MM.1S (cell line): ENCODE data around the gene ZNF469.

Experiments
- DNase-seq: peaks from one replicate; pipeline ENCODE4 v3.0.0-alpha.2; 2015
- H2AFZ ChIP-seq: fragments of 300-600 bp; sonication (generic); 2 replicates; pipeline ENCODE4 v1.6.0; 2016; ENCODE audit warnings: antibody characterized with exemption, low read length
- H3F3A ChIP-seq: fragments of 300-600 bp; sonication (generic); 2 replicates; pipeline ENCODE4 v1.6.1; 2016; ENCODE audit warnings: mild to moderate bottlenecking, antibody characterized with exemption, low read length, moderate library complexity, mixed read lengths; ENCODE audit not compliant: insufficient read depth
- H3K27ac ChIP-seq: fragments of 300-600 bp; sonication (generic); 2 replicates; pipeline ENCODE4 v1.5.1; 2016; ENCODE audit warnings: mild to moderate bottlenecking, low read length
- H3K27me3 ChIP-seq: fragments of 300-600 bp; sonication (generic); replicated peaks from 2 replicates; pipeline ENCODE4 v1.6.0; 2016; ENCODE audit warnings: low read length; ENCODE audit not compliant: insufficient read depth
- H3K36me3 ChIP-seq: fragments of 300-600 bp; sonication (generic); replicated peaks from 2 replicates; pipeline ENCODE4 v1.6.1; 2016; ENCODE audit warnings: mild to moderate bottlenecking, low read length, mixed read lengths; ENCODE audit not compliant: insufficient read depth
- H3K4me1 ChIP-seq: fragments of 300-600 bp; sonication (generic); 2 replicates; pipeline ENCODE4 v1.6.1; 2016; ENCODE audit warnings: low read length, mixed read lengths
- H3K4me2 ChIP-seq: fragments of 300-600 bp; sonication (generic); 2 replicates; pipeline ENCODE4 v1.6.0; 2016; ENCODE audit warnings: low read depth, low read length
- H3K4me3 ChIP-seq: fragments of 300-600 bp; sonication (generic); 2 replicates; pipeline ENCODE4 v1.5.1; 2016; ENCODE audit warnings: low read length, mixed read lengths
- H3K79me2 ChIP-seq: fragments of 300-600 bp; sonication (generic); 2 replicates; pipeline ENCODE4 v1.6.1; 2016; ENCODE audit warnings: mixed run types, low read length, mixed read lengths
- H3K9ac ChIP-seq: fragments of 300-600 bp; sonication (generic); 2 replicates; pipeline ENCODE4 v1.6.1; 2016; ENCODE audit warnings: low read length, mixed read lengths
- H3K9me2 ChIP-seq: fragments of 300-600 bp; sonication (generic); replicated peaks from 2 replicates; pipeline ENCODE4 v1.6.1; 2016; ENCODE audit warnings: mild to moderate bottlenecking, low read length, mixed read lengths; ENCODE audit not compliant: insufficient read depth
- H3K9me3 ChIP-seq: fragments of 300-600 bp; sonication (generic); replicated peaks from 2 replicates; pipeline ENCODE4 v1.6.1; 2016; ENCODE audit warnings: mild to moderate bottlenecking, low read length, mixed read lengths; ENCODE audit not compliant: insufficient read depth
- H4K20me1 ChIP-seq: fragments of 300-600 bp; sonication (generic); 2 replicates; pipeline ENCODE4 v1.6.1; 2016; ENCODE audit warnings: mild to moderate bottlenecking, low read length, moderate library complexity, mixed read lengths; ENCODE audit not compliant: insufficient read depth
- CTCF ChIP-seq: fragments of 300-600 bp; sonication (generic); IDR thresholded peaks from 2 replicates; pipeline ENCODE4 v1.5.1; 2016; ENCODE audit warnings: antibody characterized with exemption, low read length, mixed read lengths
- EZH2 ChIP-seq: fragments of 300-600 bp; sonication (generic); optimal IDR thresholded peaks from 2 replicates; pipeline ENCODE3; 2017; ENCODE audit warnings: low read depth, mild to moderate bottlenecking, antibody characterized with exemption, low read length, mixed read lengths
- EZH2phosphoT487 ChIP-seq: fragments of 300-600 bp; sonication (generic); IDR thresholded peaks from 2 replicates; pipeline ENCODE4 v1.6.1; 2018; ENCODE audit warnings: antibody characterized with exemption, low read length

Gene ZNF469

DNA sequence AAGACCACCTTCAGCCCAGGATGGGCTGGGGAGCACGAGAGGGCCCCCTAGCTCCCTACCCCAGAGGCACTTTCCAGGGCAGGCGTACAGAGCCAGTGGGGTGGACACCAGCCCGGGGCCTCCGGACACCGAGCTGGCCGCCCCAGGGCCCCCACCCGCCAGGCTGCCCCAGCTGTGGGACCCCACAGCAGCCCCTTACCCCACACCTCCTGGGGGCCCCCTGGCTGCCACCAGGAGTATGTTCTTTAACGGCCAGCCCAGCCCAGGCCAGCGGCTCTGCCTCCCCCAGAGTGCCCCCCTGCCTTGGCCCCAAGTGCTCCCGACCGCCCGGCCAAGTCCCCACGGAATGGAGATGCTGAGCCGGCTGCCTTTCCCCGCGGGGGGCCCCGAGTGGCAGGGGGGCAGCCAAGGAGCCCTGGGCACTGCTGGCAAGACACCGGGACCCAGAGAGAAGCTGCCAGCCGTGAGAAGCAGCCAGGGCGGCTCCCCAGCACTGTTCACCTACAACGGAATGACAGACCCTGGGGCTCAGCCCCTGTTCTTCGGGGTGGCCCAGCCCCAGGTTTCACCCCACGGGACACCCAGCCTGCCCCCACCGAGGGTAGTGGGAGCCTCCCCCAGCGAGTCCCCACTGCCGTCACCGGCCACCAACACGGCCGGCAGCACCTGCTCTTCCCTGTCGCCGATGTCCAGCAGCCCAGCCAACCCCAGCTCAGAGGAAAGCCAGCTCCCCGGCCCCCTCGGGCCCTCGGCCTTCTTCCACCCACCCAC is 46.0 kb downstream of the ZNF469 start:
- no peaks in the 10 kb centered on the region for H3K79me2 ChIP-seq
- H3K9me3 ChIP-seq: no peaks in the 10 kb centered on the region
- H3K4me3 ChIP-seq: no peak overlapping the region
- no peaks in the 10 kb centered on the region for H3K9me2 ChIP-seq
- H3F3A ChIP-seq: no peaks in the 10 kb centered on the region
- H3K4me1 ChIP-seq: no peaks in the 10 kb centered on the region
- H3K9ac ChIP-seq: no peak overlapping the region
- TF ChIP-seq CTCF (no peak), EZH2 (no peak), EZH2phosphoT487 (no peak)
- H3K4me2 ChIP-seq: no peak overlapping the region
- H3K36me3 ChIP-seq: no peaks in the 10 kb centered on the region
- no peak overlapping the region for H2AFZ ChIP-seq
- no peaks in the 10 kb centered on the region for H4K20me1 ChIP-seq
- H3K27me3 ChIP-seq: peaks cover 56% of the 10 kb centered on the region
- no peak overlapping the region for H3K27ac ChIP-seq
- no peak for DNase-seq

GRCh38 chr16:88429387-88430184 is 46.8 kb downstream of the ZNF469 start:
- Histone ChIP-seq H3K27ac (no peak overlapping the region), H4K20me1 (no peaks in the 10 kb centered on the region), H3K9me2 (no peaks in the 10 kb centered on the region), H3K27me3 (peaks cover 64% of the 10 kb centered on the region), H3K4me2 (no peak overlapping the region), H3K79me2 (no peaks in the 10 kb centered on the region), H3K36me3 (no peaks in the 10 kb centered on the region), H3K4me1 (no peaks in the 10 kb centered on the region), H3F3A (no peaks in the 10 kb centered on the region), H3K9me3 (no peaks in the 10 kb centered on the region), H3K9ac (no peak overlapping the region), H2AFZ (no peak overlapping the region), H3K4me3 (no peak overlapping the region)
- no peak for TF ChIP-seq EZH2
- no peak for TF ChIP-seq CTCF
- no peak for TF ChIP-seq EZH2phosphoT487
- DNase-seq: no peak

- Histone ChIP-seq H3K9me3 (no peaks in the 10 kb centered on the region), H3K79me2 (no peaks in the 10 kb centered on the region), H3K9ac (no peak overlapping the region), H3F3A (no peaks in the 10 kb centered on the region), H3K36me3 (no peaks in the 10 kb centered on the region), H2AFZ (no peak overlapping the region), H3K4me1 (no peaks in the 10 kb centered on the region), H3K27ac (no peak overlapping the region), H4K20me1 (no peaks in the 10 kb centered on the region), H3K9me2 (no peaks in the 10 kb centered on the region), H3K4me3 (no peak overlapping the region), H3K4me2 (no peak overlapping the region), H3K27me3 (peaks cover 67% of the 10 kb centered on the region)
- no peak for DNase-seq
- no peak for TF ChIP-seq CTCF
These were observed 47.4 kb downstream of the ZNF469 start for GRCh38 chr16:88430185-88430523.
